Measurements from ENCODE around the gene RIOK3.
A peak's percentile ranks its signal among the peaks of the same experiment; 100 is the strongest.
"Not testable (repeated sequence)": the region's sequence is repeated elsewhere in the genome, so short reads cannot be mapped to it uniquely, and the experiment has no call there.

Gene RIOK3, protein sequence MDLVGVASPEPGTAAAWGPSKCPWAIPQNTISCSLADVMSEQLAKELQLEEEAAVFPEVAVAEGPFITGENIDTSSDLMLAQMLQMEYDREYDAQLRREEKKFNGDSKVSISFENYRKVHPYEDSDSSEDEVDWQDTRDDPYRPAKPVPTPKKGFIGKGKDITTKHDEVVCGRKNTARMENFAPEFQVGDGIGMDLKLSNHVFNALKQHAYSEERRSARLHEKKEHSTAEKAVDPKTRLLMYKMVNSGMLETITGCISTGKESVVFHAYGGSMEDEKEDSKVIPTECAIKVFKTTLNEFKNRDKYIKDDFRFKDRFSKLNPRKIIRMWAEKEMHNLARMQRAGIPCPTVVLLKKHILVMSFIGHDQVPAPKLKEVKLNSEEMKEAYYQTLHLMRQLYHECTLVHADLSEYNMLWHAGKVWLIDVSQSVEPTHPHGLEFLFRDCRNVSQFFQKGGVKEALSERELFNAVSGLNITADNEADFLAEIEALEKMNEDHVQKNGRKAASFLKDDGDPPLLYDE

DNA sequence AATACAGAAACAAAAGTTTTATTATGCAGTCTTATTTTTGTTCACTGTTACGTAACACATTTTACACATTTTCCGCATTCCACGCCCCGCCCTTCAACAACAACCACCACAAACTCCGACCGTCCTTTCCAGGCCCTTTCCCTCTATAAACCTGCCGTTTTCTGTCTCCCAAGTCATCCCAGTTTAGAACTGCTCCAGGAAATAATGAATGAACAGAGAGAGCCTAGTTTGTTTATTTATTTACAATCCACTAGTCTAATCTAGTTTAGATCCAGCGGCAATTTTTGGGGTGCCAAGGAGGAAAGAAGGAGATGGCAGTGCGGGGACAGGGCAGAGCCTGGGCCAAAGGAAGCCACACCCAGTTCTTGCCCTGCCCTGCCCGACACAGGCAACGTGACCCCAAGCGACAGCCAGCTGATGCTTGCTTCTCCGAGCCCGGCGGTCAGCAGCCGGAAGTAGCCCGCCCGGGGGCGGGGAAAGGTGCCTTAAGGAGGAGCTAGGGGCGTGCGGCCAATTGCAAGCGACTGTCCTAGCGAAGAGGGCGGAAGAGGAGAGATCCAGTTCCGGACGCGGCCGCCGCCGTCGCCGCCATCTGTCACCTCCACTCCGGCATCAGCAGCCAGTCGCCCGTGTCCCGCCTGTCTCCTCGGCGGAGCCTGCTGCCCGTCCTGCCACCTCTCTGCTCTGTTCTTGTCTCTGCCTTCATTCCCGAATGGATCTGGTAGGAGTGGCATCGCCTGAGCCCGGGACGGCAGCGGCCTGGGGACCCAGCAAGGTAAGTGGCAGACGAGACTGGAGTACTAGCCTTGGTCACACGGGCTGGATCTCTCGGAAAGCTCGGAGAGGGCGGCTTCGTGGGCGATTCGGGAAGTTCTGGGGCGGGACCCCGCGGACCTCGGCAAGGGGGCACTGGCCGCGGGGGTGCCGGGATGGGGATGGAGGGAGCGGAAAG lies at the start of gene RIOK3:
RIOK3 (plus strand) TSS at position 560 of the 952 bp plus-strand sequence; CDS start at position 713, 153 bp downstream.
- DNase-seq = peak; percentile 96 to 97

DNA sequence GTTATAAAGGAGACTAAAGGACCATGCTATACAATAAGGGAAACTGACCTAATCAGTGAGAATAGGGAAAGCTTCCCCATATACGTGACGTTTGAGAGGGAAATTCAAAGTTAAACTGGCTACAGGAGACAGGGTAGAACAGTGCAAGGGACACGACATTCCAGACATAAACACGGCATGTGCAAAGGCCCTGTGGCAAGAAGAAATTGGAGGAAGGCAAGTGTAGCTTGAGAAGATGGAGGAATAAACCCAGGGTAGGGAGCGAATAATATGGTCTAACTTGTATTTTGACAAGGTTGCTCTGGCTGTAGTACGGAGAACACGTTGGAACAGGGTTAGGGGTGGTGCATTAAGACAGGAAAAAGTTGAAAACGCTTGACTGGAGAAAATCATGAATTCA lies 49.8 kb upstream of the RIOK3 start:
- DNase-seq = no peak

DNA sequence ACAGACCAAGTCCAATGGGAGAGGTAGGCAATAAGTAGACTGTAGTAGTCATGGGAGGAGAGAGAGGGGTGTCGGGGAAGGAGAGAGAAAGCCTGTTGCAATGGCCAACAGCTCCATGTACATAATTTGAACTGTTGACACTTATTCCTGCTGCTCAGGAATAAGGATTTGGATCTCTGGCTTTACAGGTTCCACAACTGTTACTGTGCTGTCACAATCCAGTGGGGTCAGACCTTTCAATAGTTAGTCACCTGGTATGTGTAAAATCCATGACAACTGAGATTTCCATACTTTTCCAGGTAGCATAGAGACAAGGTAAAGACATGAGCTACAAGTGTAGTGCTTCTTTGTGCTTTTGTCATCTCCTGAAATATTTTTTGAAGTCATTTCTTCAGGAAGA lies 47.5 kb upstream of the RIOK3 start:
- no peak for DNase-seq

DNA sequence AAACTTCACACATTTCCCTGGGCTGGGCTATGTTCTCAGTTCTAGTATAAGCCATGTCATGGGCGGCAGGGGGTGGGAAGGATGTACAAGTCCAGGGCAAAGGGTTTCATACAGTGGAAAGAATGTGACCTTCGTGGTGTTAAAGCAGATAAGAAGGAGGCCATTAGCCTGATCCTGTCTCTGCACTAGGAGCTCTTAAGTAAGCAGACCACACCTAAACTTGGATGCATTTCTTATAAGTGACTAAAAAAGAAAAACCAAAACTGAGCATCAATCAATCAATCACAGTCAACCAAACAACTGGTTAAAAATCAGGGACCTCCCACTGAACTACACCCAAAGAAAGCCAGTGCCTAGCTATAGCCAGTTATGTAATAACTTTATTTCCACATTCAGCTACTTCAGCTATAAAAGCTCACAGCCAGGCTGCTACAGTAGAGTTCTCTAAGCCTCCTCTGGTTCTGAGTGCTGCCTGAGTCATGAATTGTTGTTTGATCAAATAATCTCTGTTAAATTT lies 46.8 kb upstream of the RIOK3 start:
- DNase-seq = no peak

GRCh38 chr18:23412351-23412964 lies 40.6 kb upstream of the RIOK3 start:
- no peak for DNase-seq

DNA sequence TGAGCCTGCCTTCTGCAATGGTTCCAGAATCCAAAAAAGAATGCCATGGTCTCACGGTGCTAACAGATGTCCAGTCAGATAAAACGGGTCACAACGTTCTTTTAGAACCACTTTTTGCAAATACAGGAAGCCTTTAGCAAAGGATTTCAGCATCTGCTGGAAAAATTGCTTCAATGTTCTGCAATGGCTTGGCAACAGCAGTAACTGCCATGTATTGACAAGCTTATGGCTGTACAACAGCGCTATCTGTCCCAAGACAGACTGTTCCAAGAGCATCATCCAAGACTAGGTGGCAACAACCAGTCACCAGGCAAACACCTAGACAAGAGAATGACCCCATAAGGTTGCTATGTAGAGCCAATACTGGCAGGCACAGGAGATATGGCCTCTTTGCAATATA lies 37.6 kb upstream of the RIOK3 start:
- DNase-seq = no peak

- DNase-seq = peak in 1 of 2 experiments; percentile 1
Measured at GRCh38 chr18:23416298-23416697, 36.8 kb upstream of the RIOK3 start.

GRCh38 chr18:23421277-23421676 lies 31.8 kb upstream of the RIOK3 start:
- DNase-seq = no peak

GRCh38 chr18:23422751-23423418 lies 30.2 kb upstream of the RIOK3 start:
- no peak for DNase-seq

GRCh38 chr18:23424616-23425015 lies 28.5 kb upstream of the RIOK3 start:
- no peak for DNase-seq

DNA sequence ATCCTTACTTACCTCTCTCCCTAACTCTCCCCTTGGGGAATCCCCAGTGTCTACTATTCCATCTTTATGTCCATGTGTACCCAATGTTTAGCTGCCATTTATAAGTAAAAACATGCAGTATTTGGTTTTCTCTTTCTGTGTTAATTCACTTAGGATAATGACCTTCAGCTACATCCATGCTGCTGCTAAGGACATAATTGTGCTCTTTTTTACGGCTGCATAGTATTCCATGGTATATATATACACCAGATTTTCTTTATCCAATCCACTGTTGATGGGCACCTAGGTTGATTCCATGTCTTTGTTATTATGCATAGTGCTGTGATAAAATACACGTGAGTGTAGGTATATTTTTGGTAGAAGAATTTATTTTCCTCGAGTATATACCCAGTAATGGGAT lies 24.3 kb upstream of the RIOK3 start:
- DNase-seq = no peak

GRCh38 chr18:23429538-23429937 lies 23.5 kb upstream of the RIOK3 start:
- DNase-seq = not testable (repeated sequence)

- no peak for DNase-seq
Measured at GRCh38 chr18:23433360-23433759, 19.7 kb upstream of the RIOK3 start.

DNA sequence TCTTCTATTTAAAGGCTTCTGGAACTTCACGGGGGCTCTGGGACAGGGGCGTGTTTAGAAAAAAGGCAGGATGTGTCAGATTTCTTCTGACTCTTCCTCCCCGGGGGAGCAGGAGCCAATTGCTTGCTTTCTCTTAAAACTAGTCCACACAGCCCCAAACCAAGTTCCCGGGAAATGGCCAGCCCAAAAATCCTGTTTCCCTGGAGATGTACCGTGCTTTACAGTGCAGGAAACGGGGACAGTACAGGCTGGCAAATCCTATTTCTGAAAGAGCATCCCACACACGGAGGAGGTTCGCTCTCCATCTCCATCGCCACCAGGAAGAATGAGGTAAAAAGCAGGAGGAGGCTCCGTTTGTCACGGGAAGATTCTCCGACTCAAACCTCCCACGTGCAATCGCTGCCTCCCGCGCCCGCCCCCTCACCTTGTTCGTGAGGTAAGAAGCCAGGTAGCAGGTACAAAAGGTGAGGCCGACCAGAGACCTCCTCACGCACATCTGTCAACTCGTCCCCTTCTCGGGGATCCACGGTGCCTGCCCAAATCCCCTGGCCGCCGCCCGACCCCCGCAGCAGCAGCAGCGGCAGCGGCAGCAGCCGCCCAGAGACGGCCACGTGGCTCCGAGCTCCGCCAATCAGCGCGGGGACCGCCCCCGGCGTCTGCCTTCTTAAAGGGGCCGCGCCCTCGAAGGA lies 15.6 kb upstream of the RIOK3 start:
- peak; percentile 64 to 66 for DNase-seq

DNA sequence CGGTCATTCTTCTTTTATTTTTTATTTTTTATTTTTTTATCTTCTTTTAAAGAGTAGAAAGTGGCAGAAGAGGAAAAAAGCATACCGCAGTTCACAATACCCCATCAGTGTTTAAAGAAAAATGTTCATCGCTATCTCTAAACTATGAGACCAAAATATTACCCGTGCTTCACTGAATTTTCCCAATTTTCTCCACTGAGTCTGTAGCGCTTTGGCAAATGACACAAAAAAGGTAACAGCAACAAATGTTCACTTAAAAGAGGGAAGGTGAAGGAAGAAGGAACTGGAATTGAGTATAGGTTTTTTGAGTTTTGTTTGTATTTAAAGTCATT lies 15.1 kb upstream of the RIOK3 start:
- DNase-seq = no peak

DNA sequence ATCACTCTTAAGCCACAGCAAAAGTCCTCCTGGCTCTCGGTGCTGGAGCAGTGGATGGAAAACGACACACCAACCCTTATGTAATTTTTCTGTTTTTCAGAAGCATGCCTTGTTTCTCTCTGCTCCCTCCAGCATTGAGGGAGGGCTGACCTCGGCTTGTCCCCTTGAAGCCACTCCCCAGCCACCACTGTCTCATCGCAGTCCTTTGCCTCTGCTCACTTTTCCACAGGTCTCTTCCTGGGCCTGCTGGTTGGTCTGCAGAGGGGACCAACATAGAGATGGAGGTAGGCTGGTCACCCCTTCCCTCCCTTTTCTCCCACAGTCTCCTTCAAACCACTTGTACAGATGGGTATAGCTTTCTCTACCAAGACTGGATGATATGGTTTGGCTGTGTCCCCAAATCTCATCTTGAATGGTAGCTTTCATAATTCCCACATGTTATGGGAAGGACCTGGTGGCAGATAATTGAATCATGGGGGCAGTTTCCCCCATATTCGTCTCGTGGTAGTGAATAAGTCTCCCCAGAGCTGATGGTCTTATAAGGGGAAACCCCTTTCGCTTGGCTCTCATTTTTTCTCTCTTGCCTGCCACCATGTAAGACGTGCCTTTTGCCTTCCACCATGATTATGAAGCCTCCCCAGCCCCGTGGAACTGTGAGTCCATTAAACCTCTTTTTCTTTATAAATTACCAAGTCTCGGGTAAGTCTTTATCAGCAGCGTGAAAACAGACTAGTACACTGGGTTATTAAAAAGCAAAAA lies 14.3 kb upstream of the RIOK3 start:
- no peak for DNase-seq

DNA sequence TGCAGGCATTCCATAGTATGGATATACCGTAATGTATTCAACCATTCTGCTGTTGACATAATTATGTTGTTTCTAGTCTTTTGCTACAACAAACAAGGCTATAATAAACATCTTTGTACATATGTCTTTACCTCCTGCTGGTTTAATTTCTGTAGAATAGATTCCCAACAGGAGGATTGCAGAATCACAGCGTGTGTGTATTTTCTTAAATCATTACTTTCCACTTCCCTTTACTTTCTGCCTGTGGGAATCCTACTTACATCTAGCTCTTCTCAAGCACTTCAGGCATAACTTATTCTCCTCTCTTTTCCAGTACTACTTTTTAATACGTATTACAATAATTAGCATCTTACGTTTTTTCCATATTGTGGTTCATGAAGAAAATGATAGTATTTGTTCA lies 13.0 kb upstream of the RIOK3 start:
- no peak for DNase-seq

GRCh38 chr18:23442958-23443357 lies 10.1 kb upstream of the RIOK3 start:
- DNase-seq = no peak

GRCh38 chr18:23448291-23448690 lies 4.8 kb upstream of the RIOK3 start:
- DNase-seq = no peak

GRCh38 chr18:23450022-23450421 lies 3.1 kb upstream of the RIOK3 start:
- DNase-seq = no peak

- DNase-seq = no peak
Measured at GRCh38 chr18:23451011-23451410, 2.1 kb upstream of the RIOK3 start.
